H1 (cell line): Measurements from ENCODE around the gene IQCF2. TPM values are rescaled to one million over a fixed set of nuclear protein-coding genes. Genes with fewer than 3 reads are reported as not detected.

Source experiments
- CTCF ChIA-PET: fragments of 300-600 bp; sonication (Branson Sonifier 250); formaldehyde crosslinking; loops from one replicate; lab custom pipeline; 2021; ENCODE audit not compliant: partially characterized antibody; lab: Charles Lee
- POLR2A ChIA-PET: fragments of 300-600 bp; sonication (Branson Sonifier 250); formaldehyde crosslinking; loops from one replicate; lab custom pipeline; 2021; ENCODE audit warnings: inconsistent platforms; ENCODE audit not compliant: partially characterized antibody; lab: Charles Lee
- DNase-seq, 2 experiments: peaks; one replicate each; pipeline versions ENCODE4 v3.0.0 to v3.0.0-alpha.2; 2010 to 2022; ENCODE audit warnings: low spot score in 2 of 2, low read depth in 1 of 2, mixed read lengths in 1 of 2
- FAIRE-seq: peaks from 2 replicates; lab custom pipeline; 2011; peaks lifted over from hg19 to GRCh38; lab: Jason Lieb, UNC
- H2AFZ ChIP-seq: 2 replicates; pipeline ENCODE4 v1.8.1; 2012; ENCODE audit warnings: low read length, inconsistent platforms
- H2AK5ac ChIP-seq: 2 replicates; pipeline ENCODE4 v1.6.1; 2013; ENCODE audit warnings: low read depth, low read length
- H2BK120ac ChIP-seq: replicated peaks from 2 replicates; pipeline ENCODE3; 2013; ENCODE audit warnings: low read depth, low read length, inconsistent platforms
- H2BK12ac ChIP-seq: 2 replicates; pipeline ENCODE4 v1.6.1; 2013; ENCODE audit warnings: low read depth, low read length
- H2BK15ac ChIP-seq: 2 replicates; pipeline ENCODE4 v1.6.1; 2013; ENCODE audit warnings: low read length
- H2BK20ac ChIP-seq: 2 replicates; pipeline ENCODE4 v1.6.1; 2013; ENCODE audit warnings: low read length
- H2BK5ac ChIP-seq: 2 replicates; pipeline ENCODE4 v1.6.1; 2013; ENCODE audit warnings: low read depth, low read length
- H3K14ac ChIP-seq: 2 replicates; pipeline ENCODE4 v1.6.1; 2013; ENCODE audit warnings: inconsistent platforms; ENCODE audit not compliant: insufficient read length
- H3K18ac ChIP-seq: 2 replicates; pipeline ENCODE4 v1.6.1; 2013; ENCODE audit warnings: low read length; ENCODE audit errors: extremely low read depth
- H3K23ac ChIP-seq: 2 replicates; pipeline ENCODE4 v1.6.1; 2013; ENCODE audit warnings: inconsistent platforms; ENCODE audit not compliant: insufficient read length
- H3K23me2 ChIP-seq: 2 replicates; pipeline ENCODE4 v1.6.1; 2013; ENCODE audit warnings: low read depth, low read length
- H3K27ac ChIP-seq: 2 replicates; pipeline ENCODE4 v1.6.1; 2011; ENCODE audit warnings: low read depth, low read length, inconsistent platforms
- H3K27me3 ChIP-seq, 4 experiments: replicated peaks in 1 of 4; 1 replicate in 1 of 4; 2 replicates in 3 of 4; pipeline versions ENCODE4 v1.6.1 to v1.8.1; 2011 to 2013; ENCODE audit warnings: low read length in 3 of 4, mild to moderate bottlenecking in 3 of 4, inconsistent platforms in 2 of 4, mixed read lengths in 2 of 4, moderate library complexity in 1 of 4; ENCODE audit not compliant: control insufficient read depth in 3 of 4, insufficient read depth in 3 of 4; ENCODE audit errors: extremely low read depth in 1 of 4
- H3K36me3 ChIP-seq, 4 experiments: 2 replicates each; pipeline versions ENCODE4 v1.6.1 to v1.8.1; 2011 to 2013; ENCODE audit warnings: mild to moderate bottlenecking in 4 of 4, low read length in 3 of 4, moderate library complexity in 2 of 4, control low read depth in 1 of 4, inconsistent platforms in 1 of 4; ENCODE audit not compliant: insufficient read depth in 4 of 4, control insufficient read depth in 2 of 4
- H3K4ac ChIP-seq: replicated peaks from 2 replicates; pipeline ENCODE3; 2013; ENCODE audit warnings: low read length, low read depth, mixed read lengths, inconsistent platforms; ENCODE audit not compliant: insufficient read length
- H3K4me1 ChIP-seq, 4 experiments: replicated peaks in 1 of 4; 1 replicate in 1 of 4; 2 replicates in 3 of 4; pipeline versions ENCODE4 v1.6.1 to v1.8.1; 2011 to 2013; ENCODE audit warnings: low read length in 3 of 4, inconsistent platforms in 2 of 4, mixed read lengths in 1 of 4; ENCODE audit not compliant: insufficient read depth in 4 of 4, control insufficient read depth in 3 of 4
- H3K4me2 ChIP-seq, 2 experiments: 2 replicates each; pipeline versions ENCODE4 v1.6.1 to v1.8.1; 2011 to 2013; ENCODE audit warnings: low read depth in 2 of 2, low read length in 2 of 2, control low read depth in 1 of 2, inconsistent platforms in 1 of 2, mild to moderate bottlenecking in 1 of 2; ENCODE audit not compliant: insufficient read depth in 1 of 2
- H3K4me3 ChIP-seq, 4 experiments: fragments of 200-600, 300-600 bp in 1 of 4; sonication (generic), shearing (Covaris generic), sonication (Bioruptor Twin) in 1 of 4; 2 replicates each; pipeline versions ENCODE4 v1.5.1 to v1.8.1; 2011 to 2016; ENCODE audit warnings: low read length in 4 of 4, low read depth in 3 of 4, control low read depth in 2 of 4, inconsistent platforms in 2 of 4, mild to moderate bottlenecking in 2 of 4, mixed read lengths in 1 of 4, moderate library complexity in 1 of 4; ENCODE audit not compliant: insufficient read depth in 2 of 4; ENCODE audit errors: extremely low read depth in 1 of 4
- H3K56ac ChIP-seq: replicated peaks from 2 replicates; pipeline ENCODE3; 2013; ENCODE audit warnings: low read depth, mild to moderate bottlenecking, mixed read lengths, low read length, inconsistent platforms; ENCODE audit not compliant: insufficient read length
- H3K79me1 ChIP-seq: 2 replicates; pipeline ENCODE4 v1.6.1; 2013; ENCODE audit warnings: low read depth, low read length, control low read depth
- H3K79me2 ChIP-seq, 2 experiments: 2 replicates each; pipeline versions ENCODE4 v1.6.1 to v1.8.1; 2012 to 2013; ENCODE audit warnings: low read length in 2 of 2, mild to moderate bottlenecking in 2 of 2, inconsistent platforms in 1 of 2; ENCODE audit not compliant: insufficient read depth in 2 of 2, control insufficient read depth in 1 of 2
- H3K9ac ChIP-seq, 4 experiments: replicated peaks in 1 of 4; 1 replicate in 1 of 4; 2 replicates in 3 of 4; pipeline versions ENCODE4 v1.6.1 to v1.8.1; 2011 to 2013; ENCODE audit warnings: low read depth in 3 of 4, low read length in 3 of 4, control low read depth in 2 of 4, mild to moderate bottlenecking in 2 of 4, moderate library complexity in 2 of 4, inconsistent platforms in 1 of 4; ENCODE audit errors: extremely low read depth in 1 of 4
- H3K9me3 ChIP-seq, 2 experiments: 2 replicates each; pipeline versions ENCODE4 v1.6.1 to v1.8.1; 2012 to 2013; ENCODE audit warnings: mild to moderate bottlenecking in 2 of 2, moderate library complexity in 2 of 2, control low read depth in 1 of 2, inconsistent platforms in 1 of 2, low read depth in 1 of 2, low read length in 1 of 2, mixed read lengths in 1 of 2; ENCODE audit not compliant: insufficient read depth in 2 of 2
- H4K20me1 ChIP-seq, 2 experiments: replicated peaks in 1 of 2; 2 replicates each; pipeline versions ENCODE3 to v1.8.1; 2011 to 2013; ENCODE audit warnings: inconsistent platforms in 2 of 2, low read length in 2 of 2, mild to moderate bottlenecking in 1 of 2; ENCODE audit not compliant: insufficient read depth in 2 of 2, control insufficient read depth in 1 of 2
- H4K5ac ChIP-seq: 2 replicates; pipeline ENCODE4 v1.6.1; 2013; ENCODE audit warnings: low read length, low read depth, mixed read lengths, inconsistent platforms; ENCODE audit not compliant: insufficient read length
- H4K8ac ChIP-seq: 2 replicates; pipeline ENCODE4 v1.8.0; 2013; ENCODE audit warnings: mild to moderate bottlenecking, moderate library complexity, low read length, inconsistent platforms; ENCODE audit not compliant: insufficient read depth; ENCODE audit errors: extremely low read depth
- H4K91ac ChIP-seq: replicated peaks from 2 replicates; pipeline ENCODE3; 2013; ENCODE audit warnings: low read length, mixed read lengths, inconsistent platforms; ENCODE audit not compliant: insufficient read length
- BRCA1 ChIP-seq: IDR thresholded peaks from 2 replicates; pipeline ENCODE4 v1.6.1; 2012; ENCODE audit warnings: low read depth, low read length, improper control_type of control experiment
- CHD1 ChIP-seq: IDR thresholded peaks from 2 replicates; pipeline ENCODE4 v1.6.1; 2012; ENCODE audit warnings: low read depth, low read length, improper control_type of control experiment
- CHD2 ChIP-seq: IDR thresholded peaks from 2 replicates; pipeline ENCODE4 v1.6.1; 2012; ENCODE audit warnings: low read length, improper control_type of control experiment
- CREB1 ChIP-seq: IDR thresholded peaks from 2 replicates; pipeline ENCODE4 v1.6.1; 2012; ENCODE audit warnings: inconsistent platforms
- EP300 ChIP-seq, 2 experiments: IDR thresholded peaks; 1 replicate in 1 of 2; 2 replicates in 1 of 2; pipeline ENCODE4 v1.6.1; 2011 to 2012; ENCODE audit warnings: low read depth in 2 of 2, low read length in 2 of 2, mild to moderate bottlenecking in 2 of 2, borderline replicate concordance in 1 of 2, inconsistent platforms in 1 of 2, moderate library complexity in 1 of 2
- HDAC6 ChIP-seq: IDR thresholded peaks from one replicate; pipeline ENCODE4 v1.7.1; 2012; ENCODE audit warnings: low read depth, mild to moderate bottlenecking, inconsistent platforms, low read length, moderate library complexity
- JUN ChIP-seq: IDR thresholded peaks from 2 replicates; pipeline ENCODE4 v1.6.1; 2011; ENCODE audit warnings: low read depth, mild to moderate bottlenecking, improper control_type of control experiment, low read length
- NRF1 ChIP-seq: IDR thresholded peaks from 2 replicates; pipeline ENCODE4 v1.6.1; 2011; ENCODE audit warnings: mild to moderate bottlenecking, low read depth, low read length, improper control_type of control experiment
- RXRA ChIP-seq: IDR thresholded peaks from 2 replicates; pipeline ENCODE4 v1.6.1; 2011; ENCODE audit warnings: low read depth, mild to moderate bottlenecking, low read length, moderate library complexity; ENCODE audit not compliant: insufficient read depth
- SP4 ChIP-seq: IDR thresholded peaks from 2 replicates; pipeline ENCODE4 v1.6.1; 2012; ENCODE audit warnings: low read length, inconsistent platforms
- SRF ChIP-seq: IDR thresholded peaks from 2 replicates; pipeline ENCODE4 v1.6.1; 2011; ENCODE audit warnings: mild to moderate bottlenecking, low read depth, low read length, moderate library complexity
- WGBS, 2 experiments: shearing (Covaris generic) in 1 of 2; methylation state at CpG; one replicate each; pipeline versions ENCODE4 v1.1.6 to v1.1.7; 2013 to 2015; ENCODE audit warnings: low lambda C conversion rate in 2 of 2, mixed read lengths in 2 of 2, inconsistent platforms in 1 of 2, low coverage in 1 of 2, missing lambda C conversion rate in 1 of 2; ENCODE audit not compliant: insufficient replicate concordance in 2 of 2, insufficient coverage in 1 of 2, insufficient read length in 1 of 2; ENCODE audit errors: extremely low coverage in 1 of 2, missing lambda C conversion rate in 1 of 2; 5-methylcytosine and 5-hydroxymethylcytosine counted together
- polyA plus RNA-seq, 7 experiments: library from polyadenylated mRNA; depleted of rRNA in 3 of 7; stranded (reverse) in 5 of 7; unstranded in 2 of 7; fragments of >200 nt in 5 of 7; fragments of 200-250 nt in 2 of 7; gene quantifications; 1 replicate in 5 of 7; 2 replicates in 1 of 7; 4 replicates in 1 of 7; pipeline versions ENCODE4 v1.2.1 to v1.2.3, GENCODE V29; 2011 to 2013; ENCODE audit warnings: missing spikeins in 2 of 7, mixed read lengths in 2 of 7
- total RNA-seq: library from RNA; stranded (reverse); fragmentation: NEBNext Ultra II Directional; extraction: Animal tissue kit (Norgen Biotek cat#: 25700); gene quantifications from 2 replicates; pipeline ENCODE4 v1.2.1, GENCODE V29; 2021

Gene IQCF2
- total and polyA plus RNA-seq, 2 of the 8 experiments (the other 6 are each of a cell fraction or from before 2014, with no cell fraction given) = not detected

DNA sequence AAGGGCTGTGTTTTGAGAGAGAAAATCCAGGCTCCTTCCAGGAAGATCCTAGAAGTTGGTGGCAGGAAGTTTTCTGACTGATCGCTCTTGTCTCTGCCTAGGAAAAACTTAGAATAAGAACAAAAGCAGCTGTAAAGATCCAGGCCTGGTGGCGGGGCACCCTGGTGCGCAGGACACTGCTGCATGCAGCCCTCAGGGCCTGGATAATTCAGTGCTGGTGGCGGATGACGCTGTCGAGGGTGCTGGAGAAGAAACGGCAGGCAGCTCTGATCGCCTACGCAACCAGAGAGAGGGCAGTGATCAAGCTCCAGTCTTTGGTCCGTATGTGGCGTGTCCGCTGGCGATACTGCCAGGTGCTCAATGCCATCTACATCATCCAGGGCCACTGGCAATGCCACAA lies 1.5 kb downstream of the IQCF2 start:
- FAIRE-seq (no peak), DNase-seq (no peak)
- Histone ChIP-seq H2BK120ac (no peak overlapping the region), H4K5ac (no peak overlapping the region), H4K91ac (no peak overlapping the region), H2BK20ac (no peak overlapping the region), H3K36me3 (no peaks in the 10 kb centered on the region), H3K27me3 (no peaks in the 10 kb centered on the region), H3K23me2 (no peaks in the 10 kb centered on the region; the same call in 1 of the 2 replicates), H4K8ac (no peak overlapping the region), H2BK12ac (no peak overlapping the region), H3K14ac (no peak overlapping the region), H3K18ac (no peak overlapping the region), H3K4me3 (no peak overlapping the region), H3K23ac (no peak overlapping the region), H2AFZ (no peak overlapping the region), H3K9ac (no peak overlapping the region), H3K27ac (no peak overlapping the region), H4K20me1 (no peaks in the 10 kb centered on the region), H3K9me3 (peaks cover 0 to 3% of the 10 kb centered on the region in 2 experiments; a peak in 1 of 4 replicates), H2BK15ac (no peak overlapping the region), H3K79me1 (no peaks in the 10 kb centered on the region), H3K56ac (no peak overlapping the region), H2AK5ac (no peak overlapping the region), H2BK5ac (no peak overlapping the region), H3K4me1 (no peaks in the 10 kb centered on the region), H3K79me2 (no peaks in the 10 kb centered on the region), H3K4me2 (no peak overlapping the region), H3K4ac (no peak overlapping the region)
- ChIA-PET POLR2A (no interaction called here), CTCF (interaction anchor here (1.0 kb wide), 1 partner anchor 13 kb away, joined by 3 read pairs; no protein-coding TSS in a partner anchor)
- 89% methylated on average over 13 of the region's 13 CpGs; no CpG with 5 or more reads in 1 of the 2 experiments for WGBS, 2 experiments
- TF ChIP-seq CHD2 = no peak
- TF ChIP-seq HDAC6 = no peak
- TF ChIP-seq SP4 = no peak
- no peak for TF ChIP-seq BRCA1
- TF ChIP-seq SRF = no peak
- no peak for TF ChIP-seq NRF1
- no peak for TF ChIP-seq EP300 (IDR thresholded peaks at IDR 0.05; ENCODE audit: borderline replicate concordance in 1 of 2, low read depth in 2 of 2, low read length in 2 of 2)
- TF ChIP-seq JUN = no peak
- no peak for TF ChIP-seq CREB1
- no peak for TF ChIP-seq CHD1
- no peak for TF ChIP-seq RXRA
